Right lobe of liver (tissue), 4 donors: ENCODE results near the gene POLE.

Experiments used
- POLR2A ChIP-seq: fragments of 450-650 bp; IDR thresholded peaks from one replicate; pipeline ENCODE4 v1.6.1; 2017; ENCODE audit warnings: antibody characterized with exemption, mild to moderate bottlenecking
- TF ChIP-seq, protein P1 (sequence below), 4 donors: fragments of 200-600 bp in 3 of 4; fragments of 450-650 bp in 1 of 4; IDR thresholded peaks; one replicate each; pipeline versions ENCODE4 v1.5.1 to v1.8.0; 2016 to 2022; ENCODE audit warnings: antibody characterized with exemption in 4 of 4, mild to moderate bottlenecking in 2 of 4
- donor health status: DM: no; HTN: no; CAD: no.
- donor health status: DM: no; HTN: no; CAD: no.
- donor health status: DM: no; HTN: yes; CAD: no.

GRCh38 chr12:132614029-132614428 lies 73.1 kb downstream of the POLE start:
- TF ChIP-seq, protein P1, sequence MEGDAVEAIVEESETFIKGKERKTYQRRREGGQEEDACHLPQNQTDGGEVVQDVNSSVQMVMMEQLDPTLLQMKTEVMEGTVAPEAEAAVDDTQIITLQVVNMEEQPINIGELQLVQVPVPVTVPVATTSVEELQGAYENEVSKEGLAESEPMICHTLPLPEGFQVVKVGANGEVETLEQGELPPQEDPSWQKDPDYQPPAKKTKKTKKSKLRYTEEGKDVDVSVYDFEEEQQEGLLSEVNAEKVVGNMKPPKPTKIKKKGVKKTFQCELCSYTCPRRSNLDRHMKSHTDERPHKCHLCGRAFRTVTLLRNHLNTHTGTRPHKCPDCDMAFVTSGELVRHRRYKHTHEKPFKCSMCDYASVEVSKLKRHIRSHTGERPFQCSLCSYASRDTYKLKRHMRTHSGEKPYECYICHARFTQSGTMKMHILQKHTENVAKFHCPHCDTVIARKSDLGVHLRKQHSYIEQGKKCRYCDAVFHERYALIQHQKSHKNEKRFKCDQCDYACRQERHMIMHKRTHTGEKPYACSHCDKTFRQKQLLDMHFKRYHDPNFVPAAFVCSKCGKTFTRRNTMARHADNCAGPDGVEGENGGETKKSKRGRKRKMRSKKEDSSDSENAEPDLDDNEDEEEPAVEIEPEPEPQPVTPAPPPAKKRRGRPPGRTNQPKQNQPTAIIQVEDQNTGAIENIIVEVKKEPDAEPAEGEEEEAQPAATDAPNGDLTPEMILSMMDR (IDR thresholded peaks at IDR 0.05): no peak
- TF ChIP-seq POLR2A: no peak
